ENCODE measurements around the gene HDAC7.

DNA sequence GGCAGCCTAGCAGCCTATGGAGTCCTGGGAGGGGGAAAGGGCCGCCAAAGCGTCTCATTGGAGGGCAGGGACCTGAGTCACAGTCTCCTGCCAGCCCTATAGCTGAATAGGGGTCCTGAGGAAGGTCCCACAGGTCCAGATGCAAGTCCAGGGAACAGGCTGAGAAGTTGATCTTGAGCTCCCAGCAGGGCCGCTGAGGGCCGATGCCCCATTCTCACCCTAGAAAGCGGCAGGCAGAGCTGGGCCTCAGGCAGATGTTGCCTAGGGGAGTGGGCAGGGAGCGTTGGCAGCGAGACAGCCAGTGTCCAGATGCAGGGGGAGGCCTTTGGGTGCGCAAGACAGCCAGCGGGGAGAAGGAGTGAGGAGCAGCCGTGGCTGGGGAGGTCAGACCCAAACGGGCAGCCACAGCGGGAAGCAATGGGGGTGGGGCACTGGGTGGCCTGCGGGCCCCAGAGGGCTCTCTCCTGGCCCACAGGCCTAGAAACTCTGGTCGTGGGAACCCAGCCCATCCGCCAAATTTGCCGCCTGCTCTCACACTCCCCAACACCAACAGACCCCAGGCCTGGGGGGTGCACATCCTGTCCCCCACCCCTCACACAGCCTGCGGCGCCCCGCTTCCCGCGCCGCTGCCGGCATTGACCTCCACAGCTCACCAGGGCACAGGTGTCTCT is 1.1 kb downstream of the HDAC7 start:
- TF ChIP-seq, protein P1, sequence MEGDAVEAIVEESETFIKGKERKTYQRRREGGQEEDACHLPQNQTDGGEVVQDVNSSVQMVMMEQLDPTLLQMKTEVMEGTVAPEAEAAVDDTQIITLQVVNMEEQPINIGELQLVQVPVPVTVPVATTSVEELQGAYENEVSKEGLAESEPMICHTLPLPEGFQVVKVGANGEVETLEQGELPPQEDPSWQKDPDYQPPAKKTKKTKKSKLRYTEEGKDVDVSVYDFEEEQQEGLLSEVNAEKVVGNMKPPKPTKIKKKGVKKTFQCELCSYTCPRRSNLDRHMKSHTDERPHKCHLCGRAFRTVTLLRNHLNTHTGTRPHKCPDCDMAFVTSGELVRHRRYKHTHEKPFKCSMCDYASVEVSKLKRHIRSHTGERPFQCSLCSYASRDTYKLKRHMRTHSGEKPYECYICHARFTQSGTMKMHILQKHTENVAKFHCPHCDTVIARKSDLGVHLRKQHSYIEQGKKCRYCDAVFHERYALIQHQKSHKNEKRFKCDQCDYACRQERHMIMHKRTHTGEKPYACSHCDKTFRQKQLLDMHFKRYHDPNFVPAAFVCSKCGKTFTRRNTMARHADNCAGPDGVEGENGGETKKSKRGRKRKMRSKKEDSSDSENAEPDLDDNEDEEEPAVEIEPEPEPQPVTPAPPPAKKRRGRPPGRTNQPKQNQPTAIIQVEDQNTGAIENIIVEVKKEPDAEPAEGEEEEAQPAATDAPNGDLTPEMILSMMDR (conservative IDR thresholded peaks at IDR 0.05; ENCODE audit: low read depth, low read length) = no peak
- TF ChIP-seq EZH2 (IDR thresholded peaks at IDR 0.05; ENCODE audit: low read length, unreplicated experiment) (no peak), EZH2phosphoT487 (IDR thresholded peaks at IDR 0.05; ENCODE audit: borderline replicate concordance, low read length) (no peak)

Data from PC-3 (cell line).